Stomach (tissue), 9 donors: ENCODE results near the gene SOAT2. TPM values are rescaled to one million over a fixed set of nuclear protein-coding genes. Genes with fewer than 3 reads are reported as not detected.

Experiments used
- DNase-seq, 2 donors: peaks; one replicate each; pipeline versions ENCODE4 v3.0.0 to v3.0.0-alpha.2; 2013 to 2019
- H3K27ac ChIP-seq, 5 donors: fragments of 200-600 bp in 4 of 5; sonication (generic) in 4 of 5; one replicate each; pipeline ENCODE4 v1.5.1; 2013 to 2019; ENCODE audit warnings: mild to moderate bottlenecking in 1 of 5, moderate library complexity in 1 of 5
- H3K27me3 ChIP-seq, 3 donors: fragments of 200-600 bp; sonication (generic); one replicate each; pipeline ENCODE4 v1.5.1; 2017 to 2019; ENCODE audit warnings: mixed run types in 1 of 3
- H3K36me3 ChIP-seq, 4 donors: fragments of 200-600 bp; sonication (generic); 1 replicate in 3 of 4; 2 replicates in 1 of 4; pipeline ENCODE4 v1.5.1; 2016 to 2019
- H3K4me1 ChIP-seq, 4 donors: fragments of 200-600 bp; sonication (generic); one replicate each; pipeline ENCODE4 v1.5.1; 2016 to 2019
- H3K4me3 ChIP-seq, 4 donors: fragments of 200-600 bp; sonication (generic) in 3 of 4; one replicate each; pipeline ENCODE4 v1.5.1; 2016 to 2019; ENCODE audit warnings: mild to moderate bottlenecking in 1 of 4
- H3K9me3 ChIP-seq, 4 donors: fragments of 200-600 bp; sonication (generic); one replicate each; pipeline ENCODE4 v1.5.1; 2016 to 2019
- CTCF ChIP-seq, 7 experiments: fragments of 450-650 bp in 4 of 7; fragments of 200-600 bp in 3 of 7; sonication (generic) in 3 of 7; IDR thresholded peaks; one replicate each; pipeline ENCODE4 v1.5.1; 2016 to 2019; ENCODE audit warnings: antibody characterized with exemption in 7 of 7, control low read depth in 2 of 7, mild to moderate bottlenecking in 1 of 7
- EP300 ChIP-seq: sonication (generic); formaldehyde crosslinking; IDR thresholded peaks from one replicate; pipeline ENCODE4 v1.6.1; 2017; ENCODE audit warnings: antibody characterized with exemption
- POLR2A ChIP-seq, 4 donors: fragments of 450-650 bp; IDR thresholded peaks; one replicate each; pipeline ENCODE4 v1.6.1; 2016; ENCODE audit warnings: antibody characterized with exemption in 4 of 4, control low read depth in 2 of 4, mild to moderate bottlenecking in 1 of 4, moderate library complexity in 1 of 4
- POLR2AphosphoS5 ChIP-seq, 3 donors: sonication (generic); formaldehyde crosslinking; IDR thresholded peaks; one replicate each; pipeline ENCODE4 v1.6.1; 2016; ENCODE audit warnings: antibody characterized with exemption in 3 of 3
- WGBS, 5 donors: extraction: QIAGEN DNeasy Blood & Tissue Kit in 3 of 5; methylation state at CpG; one replicate each; pipeline versions ENCODE4 v1.1.5 to v1.1.7; 2013 to 2018; 5-methylcytosine and 5-hydroxymethylcytosine counted together
- intact Hi-C: fragments of 100-400 bp; cut with DNase I; formaldehyde crosslinking; loops from one replicate; pipeline ENCODE4 v1.15.1; 2023; ENCODE audit warnings: low total_unique reads
- polyA plus RNA-seq, 3 donors: library from polyadenylated mRNA; stranded (reverse); fragments of 200-250 nt; gene quantifications; one replicate each; pipeline ENCODE4 v1.2.3, GENCODE V29; 2013
- total RNA-seq, 5 donors: library from RNA; depleted of rRNA; stranded (reverse); fragments of >200 nt; gene quantifications; one replicate each; pipeline versions ENCODE4 v1.1.0 to v1.2.3, GENCODE V29; 2014 to 2016
- donor health status: healthy with polysubstance abuse.
- donor health status: Bipolar disorder and iron deficiency.
- donor health status: healthy.

SOAT2 gene
- total and polyA plus RNA-seq, 8 donors, result 0.28 to 0.92 TPM; not detected in 6

- H3K27me3 ChIP-seq, result no peaks in the 10 kb centered on the region
- TF ChIP-seq POLR2AphosphoS5 (IDR thresholded peaks at IDR 0.05) (peak in 1 of 3 donors; percentile 1), POLR2A (IDR thresholded peaks at IDR 0.05) (no peak)
- WGBS, 5 donors, result 56 to 72% (median 63%) methylated on average over 13 to 20 of the region's 20 CpGs
- DNase-seq, result peak in 1 of 2 donors; percentile 32
- peaks cover 44 to 84% (median 64%) of the 10 kb centered on the region in 4 donors for H3K4me1 ChIP-seq
- intact Hi-C loops, result no loop called here
- H3K36me3 ChIP-seq, result peaks cover 58 to 100% (median 95%) of the 10 kb centered on the region in 4 donors
- H3K9me3 ChIP-seq, result no peaks in the 10 kb centered on the region
- H3K27ac ChIP-seq, result peak overlapping the region in 4 of 5 donors; percentile 47 to 70 (median 64)
- H3K4me3 ChIP-seq, result no peak overlapping the region
These were observed 41.0 kb upstream of the SOAT2 start for GRCh38 chr12:53062011-53062961.

- H3K27ac ChIP-seq, result peak overlapping the region in 4 of 5 donors; percentile 20 to 81 (median 72)
- 72 to 85% (median 74%) methylated on average over 9 to 14 of the region's 14 CpGs for WGBS, 5 donors
- peaks cover 54 to 100% (median 95%) of the 10 kb centered on the region in 4 donors for H3K36me3 ChIP-seq
- no peaks in the 10 kb centered on the region for H3K27me3 ChIP-seq
- intact Hi-C loops, result no loop called here
- peak in 1 of 2 donors; percentile 26 for DNase-seq
- TF ChIP-seq EP300 (no peak), CTCF (IDR thresholded peaks at IDR 0.05) (no peak), POLR2A (IDR thresholded peaks at IDR 0.05) (no peak), POLR2AphosphoS5 (IDR thresholded peaks at IDR 0.05) (no peak)
- H3K9me3 ChIP-seq, result no peaks in the 10 kb centered on the region
- H3K4me1 ChIP-seq, result peaks cover 44 to 81% (median 66%) of the 10 kb centered on the region in 4 donors
- H3K4me3 ChIP-seq, result no peak overlapping the region
These were observed 40.1 kb upstream of the SOAT2 start for GRCh38 chr12:53062977-53063707.

GRCh38 chr12:53063708-53064612 lies 39.3 kb upstream of the SOAT2 start:
- 55 to 75% (median 66%) methylated on average over 12 to 13 of the region's 13 CpGs for WGBS, 5 donors
- no peak overlapping the region for H3K4me3 ChIP-seq
- no peaks in the 10 kb centered on the region for H3K9me3 ChIP-seq
- intact Hi-C loops, result no loop called here
- TF ChIP-seq POLR2AphosphoS5 (IDR thresholded peaks at IDR 0.05) (peak in 1 of 3 donors; percentile 2), EP300 (no peak)
- H3K36me3 ChIP-seq, result peaks cover 53 to 100% (median 95%) of the 10 kb centered on the region in 4 donors
- peak overlapping the region in 4 of 5 donors; percentile 29 to 81 (median 72) for H3K27ac ChIP-seq
- peaks cover 44 to 86% (median 65%) of the 10 kb centered on the region in 4 donors for H3K4me1 ChIP-seq
- peak in 1 of 2 donors; percentile 76 for DNase-seq
- no peaks in the 10 kb centered on the region for H3K27me3 ChIP-seq

GRCh38 chr12:53064613-53065436 lies 38.5 kb upstream of the SOAT2 start:
- H3K27me3 ChIP-seq, result no peaks in the 10 kb centered on the region
- 74 to 83% (median 79%) methylated on average over 11 of the region's 11 CpGs for WGBS, 5 donors
- H3K36me3 ChIP-seq, result peaks cover 49 to 100% (median 94%) of the 10 kb centered on the region in 4 donors
- H3K4me3 ChIP-seq, result no peak overlapping the region
- no peaks in the 10 kb centered on the region for H3K9me3 ChIP-seq
- TF ChIP-seq POLR2AphosphoS5 (IDR thresholded peaks at IDR 0.05) (no peak), POLR2A (IDR thresholded peaks at IDR 0.05) (no peak), EP300 (no peak), CTCF (IDR thresholded peaks at IDR 0.05) (no peak)
- DNase-seq, result no peak
- H3K27ac ChIP-seq, result peak overlapping the region in 4 of 5 donors; percentile 29 to 81 (median 72)
- intact Hi-C loops, result loop anchor here (5.0 kb wide), 2 partner anchors 37 to 132 kb away; partner anchors contain the start of gene SOAT2
- H3K4me1 ChIP-seq, result peaks cover 42 to 86% (median 64%) of the 10 kb centered on the region in 4 donors
